ENCODE data around the gene HPN. TPM values are rescaled to one million over a fixed set of nuclear protein-coding genes. Genes with fewer than 3 reads are reported as not detected.

The HPN gene
- total and polyA plus RNA-seq, 10 of the 15 experiments (the other 5 are each of a cell fraction or from before 2014, with no cell fraction given) = 0.21 to 0.35 TPM; not detected in 8

GRCh38 chr19:35015270-35015953 is 26.1 kb upstream of the HPN start:
- Histone ChIP-seq H3K27me3 (replicated peaks in 1 of 2; ENCODE audit: control insufficient read depth in 2 of 2, insufficient read depth in 2 of 2, low read length in 1 of 2) (no peaks in the 10 kb centered on the region), H2AFZ (ENCODE audit: control insufficient read depth, low read depth, low read length) (no peak overlapping the region), H3K4me3 (no peak overlapping the region), H4K20me1 (ENCODE audit: control insufficient read depth, insufficient read depth) (no peaks in the 10 kb centered on the region), H3K79me2 (ENCODE audit: control insufficient read depth, insufficient read depth, low read length) (no peaks in the 10 kb centered on the region), H3K9me3 (replicated peaks; ENCODE audit: control insufficient read depth, insufficient read depth, low read length) (no peaks in the 10 kb centered on the region), H3K27ac (ENCODE audit: control insufficient read depth, insufficient read depth) (no peak overlapping the region), H3K9ac (ENCODE audit: control insufficient read depth, insufficient read depth, low read length) (no peak overlapping the region), H3K4me2 (ENCODE audit: control insufficient read depth, insufficient read depth) (no peak overlapping the region), H3K4me1 (ENCODE audit: control insufficient read depth, insufficient read depth, low read length) (peaks cover 11% of the 10 kb centered on the region), H3K36me3 (ENCODE audit: control insufficient read depth in 2 of 2, insufficient read depth in 2 of 2, low read length in 1 of 2) (peaks cover 17 to 35% of the 10 kb centered on the region in 2 experiments)
- ChIA-PET POLR2A (no interaction called here), SMC1A (ENCODE audit: uncharacterized antibody, unreplicated experiment) (no interaction called here), RAD21 (ENCODE audit: unreplicated experiment) (interaction anchor here (1.8 kb wide), 1 partner anchor 43 kb away, joined by 8 read pairs; no protein-coding TSS in a partner anchor), CTCF (interaction anchor here (1.5 to 4.9 kb wide), 3 partner anchors 23 to 41 kb away, joined by 5 to 62 read pairs (median 13); no protein-coding TSS in a partner anchor)
- in situ Hi-C loops (cut with MboI) (no loop called here), intact Hi-C loops (cut with micrococcal nuclease; ENCODE audit: unreplicated experiment) (no loop called here)
- no TSS peak for BruUV-seq (replicated peaks)
- no peak for DNase-seq (ENCODE audit: low read depth, low spot score)
- TF ChIP-seq FOXK2 (IDR thresholded peaks at IDR 0.05) = no peak
- no peak for TF ChIP-seq EP300 (IDR thresholded peaks at IDR 0.05; ENCODE audit: borderline replicate concordance in 1 of 2, control insufficient read depth in 1 of 2, low read depth in 2 of 2, low read length in 2 of 2)
- no peak for TF ChIP-seq ZNF207 (IDR thresholded peaks at IDR 0.05; ENCODE audit: borderline replicate concordance)
- no peak for TF ChIP-seq TAF1 (IDR thresholded peaks at IDR 0.05; ENCODE audit: borderline replicate concordance, low read depth, low read length)
- no peak for TF ChIP-seq MTA2 (IDR thresholded peaks at IDR 0.05; ENCODE audit: low read depth)
- TF ChIP-seq POU2F2 (IDR thresholded peaks at IDR 0.05; ENCODE audit: borderline replicate concordance, low read depth, low read length) = no peak
- ATAC-seq = no peak
- 92% methylated on average over 15 of the region's 16 CpGs for WGBS (ENCODE audit: insufficient coverage, insufficient replicate concordance, low lambda C conversion rate, missing lambda C conversion rate)
- no peak for FAIRE-seq

GRCh38 chr19:35015954-35016351 is 25.6 kb upstream of the HPN start:
- ChIA-PET POLR2A (no interaction called here), RAD21 (ENCODE audit: unreplicated experiment) (no interaction called here), SMC1A (ENCODE audit: uncharacterized antibody, unreplicated experiment) (no interaction called here), CTCF (interaction anchor here (1.4 to 2.5 kb wide), 2 partner anchors 28 to 43 kb away, joined by 6 to 11 read pairs; no protein-coding TSS in a partner anchor)
- 100% methylated on average over 6 of the region's 6 CpGs for WGBS (ENCODE audit: insufficient coverage, insufficient replicate concordance, low lambda C conversion rate, missing lambda C conversion rate)
- TF ChIP-seq SUZ12 (IDR thresholded peaks at IDR 0.05; ENCODE audit: unreplicated experiment) = no peak
- H3K27me3 ChIP-seq (replicated peaks in 1 of 2; ENCODE audit: control insufficient read depth in 2 of 2, insufficient read depth in 2 of 2, low read length in 1 of 2) = no peaks in the 10 kb centered on the region
- peaks cover 18 to 35% of the 10 kb centered on the region in 2 experiments for H3K36me3 ChIP-seq (ENCODE audit: control insufficient read depth in 2 of 2, insufficient read depth in 2 of 2, low read length in 1 of 2)
- no peaks in the 10 kb centered on the region for H3K9me3 ChIP-seq (replicated peaks; ENCODE audit: control insufficient read depth, insufficient read depth, low read length)
- ATAC-seq = no peak
- H3K27ac ChIP-seq (ENCODE audit: control insufficient read depth, insufficient read depth) = no peak overlapping the region
- DNase-seq (ENCODE audit: low read depth, low spot score) = no peak
- intact Hi-C loops (cut with micrococcal nuclease; ENCODE audit: unreplicated experiment) (no loop called here), in situ Hi-C loops (cut with MboI) (no loop called here)
- H4K20me1 ChIP-seq (ENCODE audit: control insufficient read depth, insufficient read depth) = no peaks in the 10 kb centered on the region
- no peak overlapping the region for H3K9ac ChIP-seq (ENCODE audit: control insufficient read depth, insufficient read depth, low read length)
- H3K4me2 ChIP-seq (ENCODE audit: control insufficient read depth, insufficient read depth) = no peak overlapping the region
- H3K4me1 ChIP-seq (ENCODE audit: control insufficient read depth, insufficient read depth, low read length) = peaks cover 11% of the 10 kb centered on the region
- BruUV-seq (replicated peaks) = no TSS peak
- H2AFZ ChIP-seq (ENCODE audit: control insufficient read depth, low read depth, low read length) = no peak overlapping the region
- no peak overlapping the region for H3K4me3 ChIP-seq
- no peaks in the 10 kb centered on the region for H3K79me2 ChIP-seq (ENCODE audit: control insufficient read depth, insufficient read depth, low read length)
- FAIRE-seq = no peak
